NT2/D1 (cell line): Measurements from ENCODE around the gene DNAJB9.

Source experiments
- DNase-seq: peaks from one replicate; pipeline ENCODE4 v3.0.0-alpha.2; 2011; ENCODE audit warnings: low read depth, low spot score
- H3K27me3 ChIP-seq: 2 replicates; pipeline ENCODE4 v1.6.0; 2011; ENCODE audit warnings: mild to moderate bottlenecking; ENCODE audit not compliant: insufficient read length, insufficient read depth
- H3K36me3 ChIP-seq: 2 replicates; pipeline ENCODE4 v1.6.1; 2011; ENCODE audit warnings: mild to moderate bottlenecking, low read length, mixed read lengths; ENCODE audit not compliant: insufficient read depth, insufficient read length
- H3K4me1 ChIP-seq: 2 replicates; pipeline ENCODE4 v1.5.1; 2011; ENCODE audit not compliant: insufficient read depth, insufficient read length
- H3K4me3 ChIP-seq: 2 replicates; pipeline ENCODE4 v1.5.1; 2011; ENCODE audit warnings: low read depth; ENCODE audit not compliant: insufficient read length
- H3K9ac ChIP-seq: 2 replicates; pipeline ENCODE4 v1.6.0; 2011; ENCODE audit warnings: low read depth; ENCODE audit not compliant: insufficient read length
- H3K9me3 ChIP-seq: 2 replicates; pipeline ENCODE4 v1.5.1; 2011; ENCODE audit warnings: mild to moderate bottlenecking, low read length; ENCODE audit not compliant: insufficient read depth
- SUZ12 ChIP-seq: IDR thresholded peaks from 2 replicates; pipeline ENCODE4 v1.6.1; 2011; ENCODE audit not compliant: insufficient read length, insufficient read depth; ENCODE audit errors: extremely low read depth
- YY1 ChIP-seq: IDR thresholded peaks from 2 replicates; pipeline ENCODE4 v1.6.1; 2011; ENCODE audit not compliant: insufficient read length, insufficient read depth
- ZNF274 ChIP-seq: IDR thresholded peaks from 2 replicates; pipeline ENCODE4 v1.6.1; 2011; ENCODE audit warnings: mild to moderate bottlenecking, low read depth, low read length

Gene DNAJB9

DNA sequence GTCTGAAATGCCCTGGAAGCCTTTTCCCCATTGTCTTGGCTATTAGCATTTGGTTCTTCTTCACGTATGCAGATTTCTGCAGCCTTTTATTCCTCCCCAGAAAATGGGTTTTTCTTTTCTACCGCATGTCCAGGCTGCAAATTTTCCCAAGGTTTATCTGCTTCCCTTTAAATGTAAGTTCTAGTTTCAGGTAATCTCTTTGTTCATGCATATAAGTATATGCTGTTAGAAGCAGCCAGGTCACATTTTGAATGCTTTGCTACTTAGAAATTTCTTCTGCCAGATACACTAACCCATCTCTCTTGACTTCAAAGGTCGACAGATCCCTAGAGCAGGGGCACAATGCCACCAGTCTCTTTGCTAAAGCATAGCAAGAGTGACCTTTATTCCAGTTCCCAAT lies 12.5 kb upstream of the DNAJB9 start:
- Histone ChIP-seq H3K9ac (no peak overlapping the region), H3K36me3 (no peaks in the 10 kb centered on the region), H3K4me3 (no peak overlapping the region), H3K4me1 (no peaks in the 10 kb centered on the region), H3K9me3 (peaks cover 20% of the 10 kb centered on the region; the same call in 1 of the 2 replicates), H3K27me3 (no peaks in the 10 kb centered on the region)
- TF ChIP-seq SUZ12: no peak
- TF ChIP-seq ZNF274: no peak
- no peak for TF ChIP-seq YY1
- no peak for DNase-seq

DNA sequence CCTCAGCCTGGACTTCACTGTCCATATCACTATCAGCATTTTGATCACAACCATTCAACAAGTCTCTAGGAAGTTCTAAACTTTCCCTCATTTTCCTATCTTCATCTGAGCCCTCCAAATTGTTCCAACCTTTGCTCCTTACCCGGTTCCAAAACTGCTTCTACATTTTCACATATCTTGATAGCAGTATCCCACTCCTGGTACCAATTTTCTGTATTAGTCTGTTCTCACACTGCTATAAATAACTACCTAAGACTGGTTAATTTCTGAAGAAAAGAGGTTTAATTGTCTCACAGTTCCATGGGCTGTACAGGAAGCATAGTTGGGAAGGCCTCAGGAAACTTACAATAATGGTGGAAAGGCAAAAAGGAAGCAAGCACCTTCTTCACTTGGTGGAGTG lies 12.1 kb upstream of the DNAJB9 start:
- H3K4me3 ChIP-seq: no peak overlapping the region
- peaks cover 20% of the 10 kb centered on the region; the same call in 1 of the 2 replicates for H3K9me3 ChIP-seq
- no peak for DNase-seq
- TF ChIP-seq SUZ12: no peak
- no peak for TF ChIP-seq YY1
- no peak for TF ChIP-seq ZNF274
- no peaks in the 10 kb centered on the region for H3K36me3 ChIP-seq
- H3K27me3 ChIP-seq: no peaks in the 10 kb centered on the region
- H3K9ac ChIP-seq: no peak overlapping the region
- H3K4me1 ChIP-seq: no peaks in the 10 kb centered on the region

DNA sequence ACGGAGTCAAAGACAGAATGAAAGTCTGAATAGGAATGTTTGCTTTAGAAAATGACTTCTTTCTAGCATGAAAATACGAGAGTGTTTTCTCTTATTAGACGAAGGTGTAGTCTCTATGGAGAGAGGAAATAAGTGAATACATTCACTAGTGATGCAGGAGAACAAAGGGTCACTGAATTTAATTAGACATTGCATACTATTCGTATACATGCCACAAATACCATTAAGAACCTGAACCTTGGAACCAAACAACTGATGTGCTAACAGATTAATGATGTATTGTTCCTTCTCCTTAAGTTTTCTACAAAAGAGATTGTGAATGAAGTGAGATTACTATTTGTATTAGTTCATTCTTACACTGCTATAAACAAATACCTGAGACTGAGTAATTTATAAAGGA lies 10.4 kb upstream of the DNAJB9 start:
- no peak for DNase-seq
- no peak overlapping the region for H3K9ac ChIP-seq
- H3K4me1 ChIP-seq: no peaks in the 10 kb centered on the region
- no peak for TF ChIP-seq ZNF274
- TF ChIP-seq SUZ12: no peak
- no peak for TF ChIP-seq YY1
- H3K4me3 ChIP-seq: no peak overlapping the region
- H3K27me3 ChIP-seq: no peaks in the 10 kb centered on the region
- peaks cover 4% of the 10 kb centered on the region for H3K36me3 ChIP-seq
- peaks cover 20% of the 10 kb centered on the region; the same call in 1 of the 2 replicates for H3K9me3 ChIP-seq

DNA sequence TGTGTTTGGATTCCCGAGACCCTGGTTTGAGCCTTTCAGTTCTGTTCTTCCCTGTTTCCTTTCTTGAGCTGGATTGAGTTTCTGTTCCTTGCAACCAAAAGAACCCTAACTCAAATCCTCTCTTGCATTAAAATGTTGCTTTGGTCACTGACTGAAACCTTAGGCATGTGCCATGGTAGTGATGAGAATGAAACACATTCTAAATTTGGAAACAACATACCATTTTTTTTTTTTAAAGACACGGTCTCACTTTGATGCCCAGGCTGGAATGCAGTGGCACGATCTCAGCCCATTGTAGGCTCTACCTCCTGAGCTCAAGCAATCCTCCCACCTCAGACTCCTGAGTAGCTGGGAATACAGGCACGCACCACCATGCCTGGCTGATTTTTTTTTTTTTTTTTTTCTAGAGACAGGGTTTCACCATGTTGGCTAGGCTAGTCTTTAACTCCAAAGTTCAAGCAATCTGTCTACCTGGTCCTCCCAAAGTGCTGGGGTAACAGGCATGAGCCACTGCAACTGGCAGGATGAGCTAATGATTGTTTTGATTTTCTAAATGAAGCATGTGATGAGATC lies 8.5 kb upstream of the DNAJB9 start:
- Histone ChIP-seq H3K36me3 (peaks cover 19% of the 10 kb centered on the region), H3K27me3 (no peaks in the 10 kb centered on the region), H3K4me3 (no peak overlapping the region), H3K9ac (no peak overlapping the region), H3K4me1 (no peaks in the 10 kb centered on the region), H3K9me3 (peaks cover 17% of the 10 kb centered on the region; the same call in 1 of the 2 replicates)
- TF ChIP-seq ZNF274 (no peak), SUZ12 (no peak), YY1 (no peak)
- no peak for DNase-seq

DNA sequence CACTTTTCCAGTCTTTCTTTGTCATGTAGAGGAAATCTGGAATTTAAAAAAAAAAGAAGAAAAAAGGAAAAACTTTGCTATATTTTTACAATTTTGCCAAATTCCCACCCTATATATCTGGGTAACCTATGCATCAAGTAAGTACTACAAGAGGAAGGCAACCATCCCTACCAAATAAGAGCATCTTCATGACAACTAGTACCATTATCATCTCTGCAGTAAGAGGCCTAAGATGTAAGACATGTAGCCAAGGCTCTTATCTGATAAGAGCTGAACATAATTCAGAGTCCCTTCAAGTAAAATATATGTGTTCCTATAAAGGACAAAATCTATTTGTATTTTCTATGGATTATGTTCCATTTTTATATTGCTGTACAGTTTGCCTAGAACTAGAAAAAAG lies 3.7 kb upstream of the DNAJB9 start:
- no peaks in the 10 kb centered on the region for H3K9me3 ChIP-seq
- DNase-seq: no peak
- no peak overlapping the region for H3K4me3 ChIP-seq
- H3K9ac ChIP-seq: no peak overlapping the region
- H3K27me3 ChIP-seq: no peaks in the 10 kb centered on the region
- no peaks in the 10 kb centered on the region for H3K4me1 ChIP-seq
- no peak for TF ChIP-seq YY1
- TF ChIP-seq ZNF274: no peak
- TF ChIP-seq SUZ12: no peak
- peaks cover 21% of the 10 kb centered on the region for H3K36me3 ChIP-seq

DNA sequence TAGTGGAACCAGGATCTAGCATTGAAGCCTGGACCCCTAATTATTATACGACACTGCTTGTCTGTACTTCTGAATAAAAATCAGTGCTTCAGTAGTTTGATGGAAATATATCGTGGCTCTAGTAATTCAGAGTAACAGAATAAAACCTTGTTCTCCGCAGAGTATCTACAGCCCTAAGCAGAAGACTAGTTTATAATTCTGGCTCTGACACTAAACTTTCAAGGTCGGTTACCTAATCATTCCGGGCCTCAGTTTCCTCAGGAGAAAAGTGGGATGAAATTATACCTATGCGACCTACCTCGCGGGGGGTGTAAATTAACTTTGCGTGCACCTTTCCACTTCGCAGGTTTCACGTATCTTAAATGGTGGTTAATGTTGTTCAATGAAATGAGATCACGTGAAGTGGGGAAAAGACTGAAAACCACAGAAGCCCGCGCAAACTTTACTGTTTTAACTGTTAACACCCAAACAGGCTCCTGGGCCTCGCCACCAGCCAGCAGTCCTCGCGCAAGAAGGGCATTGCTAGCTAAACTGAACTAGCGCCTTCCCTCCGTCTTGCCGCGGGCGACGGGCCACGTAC lies 783 bp upstream of the DNAJB9 start:
- Histone ChIP-seq H3K9ac (peak overlapping the region; percentile 90), H3K4me1 (no peaks in the 10 kb centered on the region), H3K9me3 (no peaks in the 10 kb centered on the region), H3K36me3 (peaks cover 39% of the 10 kb centered on the region), H3K4me3 (peak overlapping the region; percentile 91), H3K27me3 (no peaks in the 10 kb centered on the region)
- no peak for DNase-seq
- TF ChIP-seq SUZ12 (no peak), YY1 (no peak), ZNF274 (no peak)

DNA sequence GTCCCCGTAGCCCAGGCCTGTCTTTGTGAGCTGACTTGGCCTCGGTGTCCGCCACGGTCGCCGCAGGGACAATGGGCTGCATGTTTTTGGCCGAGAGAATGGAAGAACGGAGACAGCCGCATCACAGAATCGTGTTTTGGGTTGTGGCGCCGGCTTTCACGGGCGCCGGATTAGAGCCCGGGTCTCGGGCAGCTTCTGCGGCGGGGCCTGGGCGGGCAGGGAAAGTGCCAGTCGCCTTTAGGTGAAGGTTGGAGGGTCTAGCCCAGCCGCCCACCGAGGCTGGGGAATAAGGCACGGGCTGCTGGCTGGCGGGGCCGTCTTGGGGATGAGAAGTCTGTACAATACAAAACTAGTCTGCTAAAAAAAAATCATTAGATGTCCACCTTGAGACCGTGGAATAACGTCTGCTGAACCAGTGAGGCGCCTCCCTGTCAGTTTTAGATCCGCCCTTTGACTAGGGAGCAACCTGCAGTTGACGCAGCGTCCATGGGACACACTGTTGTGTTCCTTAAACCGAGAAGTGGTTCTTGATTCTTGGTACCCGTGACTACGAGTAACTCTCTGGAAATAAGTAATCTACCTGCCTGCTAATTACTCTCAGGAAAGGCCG lies 577 bp downstream of the DNAJB9 start:
- H3K9me3 ChIP-seq: no peaks in the 10 kb centered on the region
- TF ChIP-seq YY1: no peak
- no peak for TF ChIP-seq ZNF274
- TF ChIP-seq SUZ12: no peak
- DNase-seq: no peak
- peak overlapping the region; percentile 91 for H3K4me3 ChIP-seq
- H3K36me3 ChIP-seq: peaks cover 38% of the 10 kb centered on the region
- no peaks in the 10 kb centered on the region for H3K4me1 ChIP-seq
- peak overlapping the region; percentile 95 for H3K9ac ChIP-seq
- H3K27me3 ChIP-seq: no peaks in the 10 kb centered on the region
